Hepatocyte (in vitro differentiated cells): Measurements from ENCODE around the gene MMUT.

ENCODE experiments used
- CTCF ChIP-seq: fragments of 200-600 bp; sonication (generic); IDR thresholded peaks from 2 replicates; pipeline ENCODE4 v1.5.1; 2016; ENCODE audit warnings: antibody characterized with exemption, mild to moderate bottlenecking; ENCODE audit not compliant: poor library complexity
- EZH2 ChIP-seq: fragments of 200-600 bp; sonication (generic); IDR thresholded peaks from 2 replicates; pipeline ENCODE4 v1.6.1; 2016; ENCODE audit warnings: antibody characterized with exemption, mild to moderate bottlenecking, borderline replicate concordance
- EZH2phosphoT487 ChIP-seq: fragments of 200-600 bp; sonication (generic); IDR thresholded peaks from one replicate; pipeline ENCODE4 v1.6.1; 2018; ENCODE audit warnings: antibody characterized with exemption, mild to moderate bottlenecking, low read depth, moderate library complexity; ENCODE audit not compliant: unreplicated experiment, severe bottlenecking

- TF ChIP-seq CTCF: no peak
- TF ChIP-seq EZH2phosphoT487: no peak
- TF ChIP-seq EZH2: no peak
These were observed 982 bp downstream of the MMUT start for GRCh38 chr6:49462071-49462470.
